ENCODE results near the gene C9orf43.

DNA sequence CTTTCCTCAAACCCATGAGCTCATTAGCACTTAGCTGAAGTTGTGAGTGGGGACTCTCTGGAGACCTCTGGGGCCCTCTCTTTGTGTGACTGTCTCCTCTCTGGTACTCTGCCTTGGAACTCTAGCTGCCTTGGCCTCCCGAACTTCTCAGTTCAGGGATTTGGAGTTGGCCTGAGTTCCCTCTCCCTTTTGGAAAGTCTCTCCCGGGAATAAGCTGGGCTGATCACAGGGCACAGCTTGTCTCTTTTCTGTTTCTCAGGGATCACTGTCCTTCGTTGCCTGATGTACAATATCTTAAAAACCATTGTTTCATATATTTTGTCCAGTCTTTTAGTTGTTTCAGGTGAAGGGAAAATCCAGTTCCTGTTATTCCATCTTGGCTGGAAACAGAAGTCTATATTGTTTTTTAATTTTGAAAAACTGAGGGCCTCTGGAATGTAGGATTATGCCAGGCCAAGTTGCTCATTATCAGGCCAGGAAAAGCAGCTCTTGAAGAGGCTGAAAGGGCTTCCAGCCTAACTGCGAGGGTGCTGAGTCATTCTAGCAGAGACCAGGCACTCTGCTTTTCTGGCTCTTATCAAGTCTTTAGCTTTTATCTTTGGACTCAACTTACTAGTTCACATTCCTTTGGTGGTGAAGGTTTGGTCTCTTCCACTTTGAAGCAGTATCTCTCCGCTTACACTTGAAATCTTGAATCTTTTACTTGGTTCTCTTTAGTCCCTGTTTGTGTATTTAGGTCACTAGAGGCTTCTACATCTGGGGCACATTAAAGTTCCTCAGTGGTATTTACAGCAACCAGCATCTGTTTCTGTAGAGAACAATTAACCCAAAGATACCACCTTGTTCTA, 44.6 kb downstream of the C9orf43 start:
- no peak for TF ChIP-seq POLR2A (IDR thresholded peaks at IDR 0.05)
- TF ChIP-seq, protein P1, sequence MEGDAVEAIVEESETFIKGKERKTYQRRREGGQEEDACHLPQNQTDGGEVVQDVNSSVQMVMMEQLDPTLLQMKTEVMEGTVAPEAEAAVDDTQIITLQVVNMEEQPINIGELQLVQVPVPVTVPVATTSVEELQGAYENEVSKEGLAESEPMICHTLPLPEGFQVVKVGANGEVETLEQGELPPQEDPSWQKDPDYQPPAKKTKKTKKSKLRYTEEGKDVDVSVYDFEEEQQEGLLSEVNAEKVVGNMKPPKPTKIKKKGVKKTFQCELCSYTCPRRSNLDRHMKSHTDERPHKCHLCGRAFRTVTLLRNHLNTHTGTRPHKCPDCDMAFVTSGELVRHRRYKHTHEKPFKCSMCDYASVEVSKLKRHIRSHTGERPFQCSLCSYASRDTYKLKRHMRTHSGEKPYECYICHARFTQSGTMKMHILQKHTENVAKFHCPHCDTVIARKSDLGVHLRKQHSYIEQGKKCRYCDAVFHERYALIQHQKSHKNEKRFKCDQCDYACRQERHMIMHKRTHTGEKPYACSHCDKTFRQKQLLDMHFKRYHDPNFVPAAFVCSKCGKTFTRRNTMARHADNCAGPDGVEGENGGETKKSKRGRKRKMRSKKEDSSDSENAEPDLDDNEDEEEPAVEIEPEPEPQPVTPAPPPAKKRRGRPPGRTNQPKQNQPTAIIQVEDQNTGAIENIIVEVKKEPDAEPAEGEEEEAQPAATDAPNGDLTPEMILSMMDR (IDR thresholded peaks at IDR 0.05): no peak

All from testis (tissue), 2 donors.